HL-60 (cell line): ENCODE measurements around the gene SECTM1.
"Not testable (repeated sequence)": the region's sequence is repeated elsewhere in the genome, so short reads cannot be mapped to it uniquely, and the experiment has no call there.

Experiments
- CTCF ChIP-seq: IDR thresholded peaks from one replicate; pipeline ENCODE4 v1.5.1; 2011; ENCODE audit warnings: low read length, control low read depth, inconsistent platforms; ENCODE audit not compliant: insufficient read depth
- GABPA ChIP-seq: IDR thresholded peaks from 2 replicates; pipeline ENCODE4 v1.6.1; 2012; ENCODE audit warnings: low read depth
- POLR2AphosphoS5 ChIP-seq: IDR thresholded peaks from 2 replicates; pipeline ENCODE4 v1.6.1; 2012; ENCODE audit warnings: low read depth
- REST ChIP-seq: IDR thresholded peaks from 2 replicates; pipeline ENCODE4 v1.6.1; 2012; ENCODE audit warnings: low read depth; ENCODE audit not compliant: insufficient replicate concordance

GRCh38 chr17:82347994-82348393 is 14.4 kb upstream of the SECTM1 start:
- not testable (repeated sequence) for TF ChIP-seq GABPA, CTCF, REST, POLR2AphosphoS5
